Keratinocyte (primary cell): ENCODE data around the gene PALM2AKAP2. TPM values are rescaled to one million over a fixed set of nuclear protein-coding genes. Genes with fewer than 3 reads are reported as not detected.

ENCODE experiments used
- DNase-seq: peaks from one replicate; pipeline ENCODE4 v3.0.0-alpha.2; 2011; ENCODE audit warnings: low read depth, missing footprints, low spot score
- FAIRE-seq: peaks from 2 replicates; lab custom pipeline; 2011; peaks lifted over from hg19 to GRCh38; lab: Jason Lieb, UNC
- H2AFZ ChIP-seq: 2 replicates; pipeline ENCODE4 v1.6.0; 2012; ENCODE audit warnings: low read length, control low read depth, inconsistent platforms; ENCODE audit not compliant: control insufficient read depth
- H3K27ac ChIP-seq: 2 replicates; pipeline ENCODE4 v1.5.1; 2011; ENCODE audit warnings: low read length; ENCODE audit not compliant: control insufficient read depth, insufficient read depth
- H3K27me3 ChIP-seq: 3 replicates; pipeline ENCODE4 v1.6.0; 2011; ENCODE audit warnings: low read length; ENCODE audit not compliant: control insufficient read depth, insufficient read depth; ENCODE audit errors: extremely low read depth
- H3K36me3 ChIP-seq, 2 experiments: 2 replicates in 1 of 2; 3 replicates in 1 of 2; pipeline ENCODE4 v1.5.1; 2011; ENCODE audit warnings: low read length in 2 of 2, mild to moderate bottlenecking in 1 of 2; ENCODE audit not compliant: control insufficient read depth in 2 of 2, insufficient read depth in 2 of 2; ENCODE audit errors: extremely low read depth in 1 of 2
- H3K4me1 ChIP-seq: 3 replicates; pipeline ENCODE4 v1.5.1; 2011; ENCODE audit warnings: low read length; ENCODE audit not compliant: control insufficient read depth, insufficient read depth; ENCODE audit errors: extremely low read depth
- H3K4me2 ChIP-seq: 3 replicates; pipeline ENCODE4 v1.6.0; 2011; ENCODE audit warnings: low read depth, low read length; ENCODE audit not compliant: control insufficient read depth, insufficient read depth; ENCODE audit errors: extremely low read depth
- H3K4me3 ChIP-seq, 3 experiments: fragments of 200-600 bp in 1 of 3; sonication (generic) in 1 of 3; 2 replicates in 2 of 3; 3 replicates in 1 of 3; pipeline ENCODE4 v1.5.1; 2011 to 2016; ENCODE audit warnings: low read length in 3 of 3, mild to moderate bottlenecking in 3 of 3, control low read depth in 2 of 3, inconsistent platforms in 1 of 3, low read depth in 1 of 3, mixed read lengths in 1 of 3, mixed run types in 1 of 3, moderate library complexity in 1 of 3; ENCODE audit not compliant: control insufficient read depth in 2 of 3, insufficient read depth in 2 of 3; ENCODE audit errors: extremely low read depth in 1 of 3
- H3K79me2 ChIP-seq: 2 replicates; pipeline ENCODE4 v1.6.0; 2012; ENCODE audit warnings: low read length; ENCODE audit not compliant: control insufficient read depth, insufficient read depth
- H3K9ac ChIP-seq: 3 replicates; pipeline ENCODE4 v1.6.0; 2011; ENCODE audit warnings: low read length; ENCODE audit not compliant: control insufficient read depth, insufficient read depth; ENCODE audit errors: extremely low read depth
- H3K9me1 ChIP-seq: 3 replicates; pipeline ENCODE4 v1.6.0; 2011; ENCODE audit warnings: low read length; ENCODE audit not compliant: control insufficient read depth, insufficient read depth; ENCODE audit errors: extremely low read depth
- H3K9me3 ChIP-seq: 2 replicates; pipeline ENCODE4 v1.5.1; 2012; ENCODE audit warnings: low read depth, low read length; ENCODE audit not compliant: control insufficient read depth
- H4K20me1 ChIP-seq: 3 replicates; pipeline ENCODE4 v1.6.0; 2011; ENCODE audit warnings: low read length; ENCODE audit not compliant: control insufficient read depth, insufficient read depth; ENCODE audit errors: extremely low read depth
- CTCF ChIP-seq, 3 experiments: IDR thresholded peaks in 1 of 3; conservative IDR thresholded peaks in 1 of 3; optimal IDR thresholded peaks in 1 of 3; 2 replicates in 2 of 3; 3 replicates in 1 of 3; pipeline versions ENCODE3 to v1.5.1; 2011; ENCODE audit warnings: low read length in 3 of 3, mild to moderate bottlenecking in 3 of 3, moderate library complexity in 2 of 3, control low read depth in 1 of 3, inconsistent platforms in 1 of 3; ENCODE audit not compliant: insufficient read depth in 2 of 3; ENCODE audit errors: extremely low read depth in 1 of 3
- EZH2 ChIP-seq: IDR thresholded peaks from one replicate; pipeline ENCODE4 v1.6.1; 2012; ENCODE audit warnings: inconsistent platforms, mild to moderate bottlenecking, low read length, moderate library complexity
- dilution Hi-C: fragments of 300-500 bp; cut with MboI; formaldehyde crosslinking; loops from one replicate; pipeline ENCODE4 v1.7.0; 2020; ENCODE audit warnings: low sequenced_read_pairs; ENCODE audit not compliant: extremely low pct_ligation_motif_present
- polyA plus RNA-seq, 5 experiments: library from polyadenylated mRNA; depleted of rRNA in 3 of 5; stranded (reverse) in 3 of 5; stranded (forward) in 1 of 5; unstranded in 1 of 5; fragments of >200 nt; gene quantifications; 1 replicate in 1 of 5; 2 replicates in 3 of 5; 3 replicates in 1 of 5; pipeline versions ENCODE4 v1.2.1 to v1.2.3, GENCODE V29; 2011 to 2012; ENCODE audit warnings: missing spikeins in 2 of 5, low read depth in 1 of 5, low replicate concordance in 1 of 5

Gene PALM2AKAP2
- polyA plus RNA-seq, 1 donor (not counting 4 experiments of a cell fraction or from before 2014, with no cell fraction given) = 3.6 TPM

GRCh38 chr9:109775516-109775915 lies 4.5 kb upstream of the PALM2AKAP2 start:
- Histone ChIP-seq H3K4me3 (no peak overlapping the region), H3K36me3 (no peaks in the 10 kb centered on the region), H4K20me1 (no peaks in the 10 kb centered on the region), H3K27me3 (no peaks in the 10 kb centered on the region), H3K9ac (no peak overlapping the region), H3K27ac (no peak overlapping the region), H2AFZ (no peak overlapping the region), H3K9me1 (no peaks in the 10 kb centered on the region), H3K79me2 (no peaks in the 10 kb centered on the region), H3K4me2 (no peak overlapping the region), H3K9me3 (no peaks in the 10 kb centered on the region), H3K4me1 (peaks cover 38% of the 10 kb centered on the region)
- dilution Hi-C loops = no loop called here
- FAIRE-seq (peak; percentile 77), DNase-seq (peak; percentile 5)
- TF ChIP-seq EZH2 (no peak), CTCF (optimal IDR thresholded peaks at IDR 0.05 in 1 of 3, IDR thresholded peaks at IDR 0.05 in 1 of 3, conservative IDR thresholded peaks at IDR 0.05 in 1 of 3; ENCODE audit: extremely low read depth in 1 of 3, insufficient read depth in 2 of 3, low read length in 3 of 3) (no peak)

DNA sequence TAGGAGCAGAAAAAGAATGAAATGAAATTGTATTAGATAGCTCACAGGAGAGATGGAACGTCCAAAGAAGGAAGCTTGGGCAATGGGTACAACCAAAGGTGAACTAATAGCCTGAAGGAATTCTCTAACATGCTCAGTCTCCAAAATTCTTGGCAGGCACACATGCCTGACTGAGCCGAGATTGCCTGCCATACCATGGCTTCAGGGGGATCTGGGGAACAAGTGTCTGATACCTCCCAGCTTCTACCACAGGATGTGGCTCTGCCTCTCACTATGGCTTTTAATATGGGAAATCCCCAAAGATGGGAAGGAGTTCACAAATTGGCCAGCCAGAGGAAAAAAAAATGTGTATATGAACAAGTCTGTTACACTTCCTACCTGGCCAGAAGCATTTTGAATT lies 3.6 kb upstream of the PALM2AKAP2 start:
- Histone ChIP-seq H3K27ac (no peak overlapping the region), H3K4me2 (peak overlapping the region; percentile 65), H3K4me3 (no peak overlapping the region), H2AFZ (no peak overlapping the region), H3K9ac (no peak overlapping the region), H4K20me1 (no peaks in the 10 kb centered on the region), H3K36me3 (no peaks in the 10 kb centered on the region), H3K9me1 (no peaks in the 10 kb centered on the region), H3K79me2 (peaks cover 5% of the 10 kb centered on the region), H3K9me3 (no peaks in the 10 kb centered on the region), H3K4me1 (peaks cover 35% of the 10 kb centered on the region), H3K27me3 (no peaks in the 10 kb centered on the region)
- dilution Hi-C loops = no loop called here
- TF ChIP-seq EZH2 (no peak), CTCF (optimal IDR thresholded peaks at IDR 0.05 in 1 of 3, IDR thresholded peaks at IDR 0.05 in 1 of 3, conservative IDR thresholded peaks at IDR 0.05 in 1 of 3; ENCODE audit: extremely low read depth in 1 of 3, insufficient read depth in 2 of 3, low read length in 3 of 3) (no peak)
- DNase-seq (peak; percentile 33), FAIRE-seq (peak; percentile 95)
